Astrocyte (in vitro differentiated cells and primary cell): ENCODE results near the gene PCDH12.

Source experiments
- CTCF ChIP-seq: IDR thresholded peaks from 2 replicates; pipeline ENCODE4 v1.5.1; 2011; ENCODE audit warnings: low read depth, mild to moderate bottlenecking, inconsistent platforms, low read length, moderate library complexity; ENCODE audit not compliant: insufficient read depth
- EZH2 ChIP-seq: IDR thresholded peaks from 2 replicates; pipeline ENCODE4 v1.6.1; 2012; ENCODE audit warnings: mild to moderate bottlenecking, low read length, inconsistent platforms; ENCODE audit not compliant: insufficient read depth

GRCh38 chr5:141973871-141974595 lies 16.0 kb upstream of the PCDH12 start:
- TF ChIP-seq CTCF = no peak
- TF ChIP-seq EZH2 = no peak
